Renal cortical epithelial cell (primary cell): ENCODE results near the gene CDKN2B. TPM values are rescaled to one million over a fixed set of nuclear protein-coding genes. Genes with fewer than 3 reads are reported as not detected.

Source experiments
- DNase-seq: peaks from one replicate; pipeline ENCODE4 v3.0.0-alpha.2; 2011; ENCODE audit warnings: low read depth
- total RNA-seq: library from RNA; depleted of rRNA; stranded (reverse); fragments of >200 nt; gene quantifications from 2 replicates; pipeline ENCODE4 v1.2.3, GENCODE V29; 2014

Gene CDKN2B
- total RNA-seq, 1 donor from 2014 or later: 27.5 TPM

- peak; percentile 68 for DNase-seq
Observed at GRCh38 chr9:22035591-22036011, 26.5 kb upstream of the CDKN2B start.

- no peak for DNase-seq
Observed at GRCh38 chr9:22033012-22033630, 24.0 kb upstream of the CDKN2B start.

- DNase-seq: peak; percentile 16
Observed at GRCh38 chr9:22031655-22032411, 22.7 kb upstream of the CDKN2B start.

- peak; percentile 83 for DNase-seq
Observed at GRCh38 chr9:22030101-22030598, 21.0 kb upstream of the CDKN2B start.

- DNase-seq: no peak
Observed at GRCh38 chr9:22029231-22029630, 20.1 kb upstream of the CDKN2B start.

GRCh38 chr9:22028394-22028793, 19.3 kb upstream of the CDKN2B start:
- no peak for DNase-seq

- DNase-seq: no peak
Observed at GRCh38 chr9:22026696-22027095, 17.6 kb upstream of the CDKN2B start.

GRCh38 chr9:22022396-22022795, 13.3 kb upstream of the CDKN2B start:
- DNase-seq: no peak

- DNase-seq: no peak
Observed at GRCh38 chr9:22010866-22011625, 1.9 kb upstream of the CDKN2B start.

- DNase-seq: no peak
Observed at GRCh38 chr9:22009506-22009867, 382 bp upstream of the CDKN2B start.

- no peak for DNase-seq
Observed at GRCh38 chr9:22008384-22008716, 755 bp downstream of the CDKN2B start.

- DNase-seq: no peak
Observed at GRCh38 chr9:22005702-22006606, 3.2 kb downstream of the CDKN2B start.

GRCh38 chr9:22005021-22005701, 3.9 kb downstream of the CDKN2B start:
- DNase-seq: peak; percentile 21

- no peak for DNase-seq
Observed at GRCh38 chr9:22002038-22002437, 7.1 kb downstream of the CDKN2B start.

GRCh38 chr9:21998026-21998425, 11.1 kb downstream of the CDKN2B start:
- DNase-seq: no peak

- DNase-seq: no peak
Observed at GRCh38 chr9:21997480-21997879, 11.6 kb downstream of the CDKN2B start.

- no peak for DNase-seq
Observed at GRCh38 chr9:21996858-21997257, 12.2 kb downstream of the CDKN2B start.

GRCh38 chr9:21996438-21996837, 12.7 kb downstream of the CDKN2B start:
- no peak for DNase-seq

GRCh38 chr9:21995666-21996398, 13.3 kb downstream of the CDKN2B start:
- DNase-seq: no peak

- DNase-seq: peak; percentile 46
Observed at GRCh38 chr9:21995006-21995665, 14.0 kb downstream of the CDKN2B start.
